IPS DF 6.9 (cell line): ENCODE measurements around the gene IREB2.

Source experiments
- DNase-seq: peaks from one replicate; pipeline ENCODE4 v3.0.0-alpha.2; 2013; ENCODE audit warnings: low read depth, low spot score
- H3K27ac ChIP-seq: one replicate; pipeline ENCODE4 v1.5.1; 2013; ENCODE audit warnings: low read length, control low read depth
- H3K27me3 ChIP-seq: 2 replicates; pipeline ENCODE4 v1.6.1; 2013; ENCODE audit warnings: mild to moderate bottlenecking, low read length; ENCODE audit not compliant: control insufficient read depth, insufficient read depth
- H3K36me3 ChIP-seq: 2 replicates; pipeline ENCODE4 v1.6.1; 2013; ENCODE audit warnings: low read length; ENCODE audit not compliant: control insufficient read depth, insufficient read depth
- H3K4me1 ChIP-seq: 2 replicates; pipeline ENCODE4 v1.6.1; 2013; ENCODE audit warnings: low read length; ENCODE audit not compliant: control insufficient read depth, insufficient read depth
- H3K4me3 ChIP-seq: 2 replicates; pipeline ENCODE4 v1.5.1; 2013; ENCODE audit warnings: mild to moderate bottlenecking, low read length
- H3K9me3 ChIP-seq: 2 replicates; pipeline ENCODE4 v1.6.1; 2013; ENCODE audit warnings: low read length, inconsistent platforms; ENCODE audit not compliant: control insufficient read depth, insufficient read depth
- WGBS: extraction: QIAGEN DNeasy Blood & Tissue Kit; methylation state at CpG from one replicate; pipeline ENCODE4 v1.1.7; 2013; ENCODE audit warnings: mixed read lengths, missing lambda C conversion rate; ENCODE audit not compliant: insufficient read length, insufficient coverage; 5-methylcytosine and 5-hydroxymethylcytosine counted together

The IREB2 gene, protein sequence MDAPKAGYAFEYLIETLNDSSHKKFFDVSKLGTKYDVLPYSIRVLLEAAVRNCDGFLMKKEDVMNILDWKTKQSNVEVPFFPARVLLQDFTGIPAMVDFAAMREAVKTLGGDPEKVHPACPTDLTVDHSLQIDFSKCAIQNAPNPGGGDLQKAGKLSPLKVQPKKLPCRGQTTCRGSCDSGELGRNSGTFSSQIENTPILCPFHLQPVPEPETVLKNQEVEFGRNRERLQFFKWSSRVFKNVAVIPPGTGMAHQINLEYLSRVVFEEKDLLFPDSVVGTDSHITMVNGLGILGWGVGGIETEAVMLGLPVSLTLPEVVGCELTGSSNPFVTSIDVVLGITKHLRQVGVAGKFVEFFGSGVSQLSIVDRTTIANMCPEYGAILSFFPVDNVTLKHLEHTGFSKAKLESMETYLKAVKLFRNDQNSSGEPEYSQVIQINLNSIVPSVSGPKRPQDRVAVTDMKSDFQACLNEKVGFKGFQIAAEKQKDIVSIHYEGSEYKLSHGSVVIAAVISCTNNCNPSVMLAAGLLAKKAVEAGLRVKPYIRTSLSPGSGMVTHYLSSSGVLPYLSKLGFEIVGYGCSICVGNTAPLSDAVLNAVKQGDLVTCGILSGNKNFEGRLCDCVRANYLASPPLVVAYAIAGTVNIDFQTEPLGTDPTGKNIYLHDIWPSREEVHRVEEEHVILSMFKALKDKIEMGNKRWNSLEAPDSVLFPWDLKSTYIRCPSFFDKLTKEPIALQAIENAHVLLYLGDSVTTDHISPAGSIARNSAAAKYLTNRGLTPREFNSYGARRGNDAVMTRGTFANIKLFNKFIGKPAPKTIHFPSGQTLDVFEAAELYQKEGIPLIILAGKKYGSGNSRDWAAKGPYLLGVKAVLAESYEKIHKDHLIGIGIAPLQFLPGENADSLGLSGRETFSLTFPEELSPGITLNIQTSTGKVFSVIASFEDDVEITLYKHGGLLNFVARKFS

DNA sequence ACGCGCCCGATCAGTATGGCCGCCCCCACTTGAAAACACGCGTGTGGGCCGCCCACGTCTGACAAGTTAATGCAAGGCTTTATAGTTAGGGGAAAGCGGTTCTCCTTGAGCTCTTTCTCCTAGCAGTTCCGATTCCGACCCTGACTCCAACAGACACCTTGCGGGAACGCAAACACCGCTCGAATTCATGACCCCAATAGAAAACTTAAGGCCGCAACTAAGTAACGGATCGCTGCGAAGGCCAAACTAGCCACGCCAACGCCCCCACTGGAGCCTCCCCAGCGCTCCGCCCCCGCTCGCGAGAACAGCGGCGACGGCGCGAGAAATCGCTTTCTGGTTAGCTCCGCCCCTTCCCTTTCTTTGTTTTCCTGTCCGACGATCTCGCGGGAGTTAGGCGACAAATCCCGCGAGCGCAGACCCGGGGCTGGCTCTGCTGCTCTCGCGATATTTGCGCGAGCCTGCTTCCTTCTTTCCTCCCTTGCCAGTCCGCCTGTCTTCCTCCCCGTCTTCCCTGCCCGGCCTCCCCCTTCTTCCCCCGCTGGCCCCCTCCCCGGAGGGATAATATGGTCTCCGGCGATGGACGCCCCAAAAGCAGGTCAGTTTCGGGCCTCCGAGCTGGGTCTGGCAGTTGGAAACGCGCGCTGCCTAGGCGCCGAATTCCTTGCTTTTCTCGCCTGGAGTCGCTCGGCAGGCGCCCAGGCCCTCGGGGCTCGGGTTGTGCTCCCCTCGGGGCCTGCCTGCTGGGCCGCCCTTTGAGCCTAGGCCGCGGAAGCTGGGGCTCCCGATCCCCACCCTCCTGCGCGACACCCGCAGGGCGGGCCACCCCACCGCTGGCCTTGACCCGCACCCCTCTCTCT lies at the start of gene IREB2:
TSS of gene IREB2 (plus strand) at position 455 of the 857 bp plus-strand sequence. CDS start at position 577, 122 bp downstream.
- peak; percentile 95 for DNase-seq
- Histone ChIP-seq H3K36me3 (no peaks in the 10 kb centered on the region; the same call in 1 of the 2 replicates), H3K27ac (no peak within 1 kb of the TSS), H3K4me3 (peak within 1 kb of the TSS; percentile 92), H3K27me3 (no peaks in the 10 kb centered on the region), H3K9me3 (no peaks in the 10 kb centered on the region), H3K4me1 (no peaks in the 10 kb centered on the region)
- no CpG with 5 or more reads among the region's 78 CpGs for WGBS

DNA sequence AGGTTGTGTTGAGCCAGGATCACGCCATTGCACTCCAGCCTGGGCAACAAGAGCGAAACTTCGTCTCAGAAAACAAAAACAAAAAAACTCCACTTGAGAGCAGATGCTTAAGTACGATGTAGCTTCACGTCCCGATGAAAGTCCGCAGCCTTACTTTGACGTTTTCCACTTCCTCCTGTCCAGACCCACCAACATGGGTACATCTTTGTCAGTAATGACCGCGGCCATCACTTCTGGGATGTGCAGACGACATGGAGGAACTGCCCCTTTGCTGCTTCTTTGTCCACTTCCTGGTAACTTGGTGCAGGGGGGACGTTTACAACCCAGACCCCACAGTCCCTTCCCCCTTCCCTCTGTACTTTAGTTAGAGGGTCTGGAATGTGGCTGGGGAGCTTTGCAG lies 49.2 kb upstream of the IREB2 start:
- WGBS = no CpG with 5 or more reads among the region's 12 CpGs
- Histone ChIP-seq H3K9me3 (no peaks in the 10 kb centered on the region), H3K4me3 (no peak overlapping the region), H3K4me1 (peaks cover 7% of the 10 kb centered on the region), H3K27me3 (no peaks in the 10 kb centered on the region), H3K27ac (no peak overlapping the region), H3K36me3 (no peaks in the 10 kb centered on the region)
- no peak for DNase-seq

DNA sequence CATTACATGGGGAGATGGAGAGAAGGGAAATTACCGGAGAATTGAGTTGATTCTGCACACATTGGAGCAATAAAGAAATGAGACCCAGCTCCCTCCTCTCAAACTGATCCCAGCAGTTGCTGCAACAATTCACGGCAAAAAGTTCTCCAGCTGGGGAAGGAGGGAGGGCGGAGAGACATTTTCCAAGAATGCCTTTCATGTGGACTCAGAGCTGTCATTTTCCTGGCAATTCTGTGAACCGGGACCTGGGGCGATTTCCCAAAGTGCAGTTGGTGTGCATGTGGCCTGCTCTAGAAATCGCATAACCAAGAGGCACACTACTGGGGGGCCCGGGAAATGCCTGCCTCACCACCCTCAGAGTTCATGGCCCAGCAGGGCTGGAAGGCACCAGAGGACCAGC lies 48.7 kb upstream of the IREB2 start:
- WGBS = no CpG with 5 or more reads among the region's 7 CpGs
- Histone ChIP-seq H3K27ac (no peak overlapping the region), H3K4me3 (no peak overlapping the region), H3K27me3 (no peaks in the 10 kb centered on the region), H3K36me3 (no peaks in the 10 kb centered on the region), H3K4me1 (peaks cover 7% of the 10 kb centered on the region), H3K9me3 (no peaks in the 10 kb centered on the region)
- DNase-seq = no peak

DNA sequence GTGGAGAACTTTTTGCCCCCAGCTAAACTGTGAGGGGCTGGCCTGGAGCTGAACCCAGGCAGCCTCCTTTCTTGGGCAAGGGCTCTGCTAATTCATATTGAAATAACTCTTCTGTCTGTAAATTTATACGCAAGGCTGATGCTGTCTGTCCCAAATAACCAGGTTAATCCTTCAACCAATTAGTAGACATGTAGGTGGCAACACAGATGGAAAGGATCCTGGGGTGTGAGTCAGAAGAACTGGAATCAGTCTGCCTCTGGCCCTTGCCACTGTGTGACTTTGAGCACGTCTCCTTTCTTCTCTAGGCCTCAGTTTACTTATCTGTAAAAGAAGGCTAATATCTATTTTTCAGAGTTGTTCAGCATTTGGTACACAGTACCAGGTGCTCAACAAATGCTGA lies 48.3 kb upstream of the IREB2 start:
- Histone ChIP-seq H3K4me3 (no peak overlapping the region), H3K27me3 (no peaks in the 10 kb centered on the region), H3K9me3 (no peaks in the 10 kb centered on the region), H3K27ac (no peak overlapping the region), H3K4me1 (peaks cover 7% of the 10 kb centered on the region), H3K36me3 (no peaks in the 10 kb centered on the region)
- no peak for DNase-seq
- no CpG with 5 or more reads among the region's 2 CpGs for WGBS

DNA sequence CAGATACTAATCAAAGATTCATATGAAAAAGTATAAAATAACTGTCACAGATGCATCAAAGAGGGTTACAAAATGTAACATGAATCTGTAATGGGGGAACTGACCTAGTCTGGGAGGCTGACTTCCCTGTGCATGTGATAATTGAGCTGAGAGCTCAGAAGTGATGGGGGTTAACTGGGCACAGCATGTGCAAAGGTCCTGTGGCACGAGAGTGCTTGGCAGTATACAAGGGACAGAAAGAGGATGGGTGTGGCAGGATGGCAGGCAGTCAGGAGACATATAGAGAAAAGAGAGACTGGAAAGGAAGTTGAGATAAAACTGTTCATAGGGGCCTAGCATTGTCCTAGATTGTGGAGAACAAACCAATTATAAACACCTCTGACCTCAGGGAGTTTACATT lies 47.8 kb upstream of the IREB2 start:
- H3K27me3 ChIP-seq = no peaks in the 10 kb centered on the region
- no peak for DNase-seq
- no peak overlapping the region for H3K4me3 ChIP-seq
- no peaks in the 10 kb centered on the region for H3K36me3 ChIP-seq
- H3K27ac ChIP-seq = no peak overlapping the region
- H3K4me1 ChIP-seq = peaks cover 7% of the 10 kb centered on the region
- WGBS = no CpG with 5 or more reads among the region's 1 CpG
- H3K9me3 ChIP-seq = no peaks in the 10 kb centered on the region

DNA sequence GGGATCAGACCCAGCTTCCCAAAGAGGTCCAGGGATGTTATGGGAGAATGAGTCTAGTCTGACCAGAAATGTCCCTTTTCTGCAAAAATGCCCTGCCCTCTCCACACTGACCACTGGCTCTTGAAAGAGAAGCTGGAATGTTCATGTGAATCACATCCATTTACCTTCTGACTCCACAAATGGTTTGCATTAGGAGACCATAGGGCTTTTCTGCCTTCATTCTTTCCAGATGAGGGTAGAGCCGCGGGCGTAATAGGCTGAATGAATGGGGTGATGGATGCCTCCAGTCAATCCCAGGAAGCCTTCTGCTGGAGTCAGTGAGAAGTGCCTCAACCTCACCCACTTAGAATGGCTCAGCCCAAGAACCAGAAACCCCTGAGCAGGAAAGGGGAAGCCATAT lies 47.2 kb upstream of the IREB2 start:
- no CpG with 5 or more reads among the region's 3 CpGs for WGBS
- no peak for DNase-seq
- H3K27me3 ChIP-seq = no peaks in the 10 kb centered on the region
- H3K27ac ChIP-seq = no peak overlapping the region
- no peaks in the 10 kb centered on the region for H3K36me3 ChIP-seq
- peaks cover 10% of the 10 kb centered on the region for H3K4me1 ChIP-seq
- H3K4me3 ChIP-seq = no peak overlapping the region
- no peaks in the 10 kb centered on the region for H3K9me3 ChIP-seq

DNA sequence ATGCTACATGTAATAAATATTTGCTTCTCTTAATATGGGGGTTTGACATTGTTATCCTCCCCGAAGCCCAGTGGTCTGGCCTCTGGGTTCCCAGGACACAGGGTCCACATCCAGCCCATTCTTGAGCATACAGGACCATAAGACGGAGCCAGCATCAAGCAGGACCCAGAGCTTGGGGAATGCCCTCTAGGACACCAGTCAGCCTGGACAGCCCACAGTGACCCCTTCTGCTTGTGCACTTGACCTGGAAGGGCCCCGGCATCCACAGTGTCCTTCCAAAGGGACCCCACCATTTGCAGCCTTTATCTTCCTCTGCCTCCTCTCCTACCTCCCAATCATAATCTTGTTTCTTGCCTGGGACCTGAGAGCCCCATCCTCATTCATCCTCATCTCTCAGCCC lies 46.2 kb upstream of the IREB2 start:
- WGBS = no CpG with 5 or more reads among the region's 3 CpGs
- no peak for DNase-seq
- no peaks in the 10 kb centered on the region for H3K36me3 ChIP-seq
- no peak overlapping the region for H3K4me3 ChIP-seq
- H3K27me3 ChIP-seq = no peaks in the 10 kb centered on the region
- no peaks in the 10 kb centered on the region for H3K9me3 ChIP-seq
- peaks cover 8% of the 10 kb centered on the region for H3K4me1 ChIP-seq
- no peak overlapping the region for H3K27ac ChIP-seq

DNA sequence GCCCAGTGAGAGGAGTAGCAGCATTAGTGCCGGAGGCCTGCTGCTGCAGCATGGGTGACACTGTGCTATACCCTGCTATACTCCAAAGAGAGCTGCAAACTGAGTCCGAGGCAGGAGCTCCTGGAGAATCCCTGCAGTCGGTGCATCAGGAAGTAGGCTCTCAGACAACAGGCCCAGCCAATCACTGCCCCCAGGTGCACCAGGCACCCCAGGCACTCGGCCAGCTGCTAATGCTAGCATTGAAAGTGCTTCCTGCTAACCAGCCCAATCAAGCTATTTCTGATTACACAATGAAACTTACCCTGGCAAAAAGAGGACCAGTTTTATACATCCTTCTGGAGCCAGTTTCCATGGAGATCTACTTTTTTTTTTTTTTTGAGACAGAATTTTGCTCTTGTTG lies 45.6 kb upstream of the IREB2 start:
- Histone ChIP-seq H3K4me1 (peaks cover 7% of the 10 kb centered on the region), H3K9me3 (no peaks in the 10 kb centered on the region), H3K27me3 (no peaks in the 10 kb centered on the region), H3K4me3 (no peak overlapping the region), H3K27ac (no peak overlapping the region), H3K36me3 (no peaks in the 10 kb centered on the region)
- no CpG with 5 or more reads among the region's 4 CpGs for WGBS
- DNase-seq = no peak

DNA sequence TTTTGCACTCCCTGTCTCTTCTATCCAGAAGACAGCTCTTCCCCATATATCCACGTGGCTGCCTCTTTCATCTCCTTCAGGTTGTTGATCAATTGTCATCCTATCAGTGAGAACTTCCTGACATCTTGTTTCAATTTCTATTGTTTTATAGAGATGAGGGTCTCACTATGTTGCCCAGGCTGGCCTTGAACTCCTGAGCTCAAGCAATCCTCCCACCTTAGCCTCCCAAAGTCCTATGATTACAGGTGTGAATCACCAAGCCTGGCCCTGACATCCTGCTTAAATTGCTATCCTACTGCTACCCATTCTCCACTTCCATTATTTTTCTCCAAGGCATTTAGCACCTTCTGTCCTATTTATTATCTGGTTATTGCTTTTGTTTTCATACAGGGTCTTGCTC lies 44.9 kb upstream of the IREB2 start:
- no peak for DNase-seq
- WGBS = no CpG with 5 or more reads among the region's 1 CpG
- H3K4me3 ChIP-seq = no peak overlapping the region
- no peaks in the 10 kb centered on the region for H3K9me3 ChIP-seq
- H3K27me3 ChIP-seq = no peaks in the 10 kb centered on the region
- no peaks in the 10 kb centered on the region for H3K36me3 ChIP-seq
- no peak overlapping the region for H3K27ac ChIP-seq
- H3K4me1 ChIP-seq = peaks cover 6% of the 10 kb centered on the region

DNA sequence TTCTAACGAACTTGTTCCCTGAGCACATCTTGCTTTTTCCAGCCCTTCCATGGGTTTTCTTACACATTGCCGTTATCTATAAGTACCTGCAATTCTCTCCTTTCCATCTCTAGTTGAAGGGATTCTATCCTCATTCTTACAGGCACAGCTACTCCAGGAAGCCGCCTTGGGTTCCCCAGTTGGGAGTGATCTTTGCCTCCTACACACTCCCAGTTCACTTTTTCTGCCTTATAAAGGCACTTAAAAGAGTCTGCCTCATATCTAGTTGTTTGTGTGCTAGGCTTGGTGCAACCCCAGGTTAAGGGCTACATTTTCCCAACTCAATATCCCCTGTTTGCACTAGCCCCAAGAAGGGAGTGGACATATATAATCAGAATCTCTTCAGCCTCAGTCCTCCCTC lies 44.0 kb upstream of the IREB2 start:
- DNase-seq = no peak
- WGBS = no CpG with 5 or more reads among the region's 3 CpGs
- no peaks in the 10 kb centered on the region for H3K9me3 ChIP-seq

More for the DNA sequence above, 44.0 kb upstream of the IREB2 start:
- Histone ChIP-seq H3K36me3 (no peaks in the 10 kb centered on the region), H3K4me1 (peaks cover 4% of the 10 kb centered on the region), H3K27ac (no peak overlapping the region), H3K27me3 (no peaks in the 10 kb centered on the region), H3K4me3 (no peak overlapping the region)
